ENCODE measurements around the gene FAM120B.

GRCh38 chr6:170266061-170266825 lies 40.3 kb upstream of the FAM120B start:
- no peak for TF ChIP-seq CTCF (IDR thresholded peaks at IDR 0.05; ENCODE audit: low read depth, low read length, poor library complexity, severe bottlenecking)
- TF ChIP-seq EZH2phosphoT487 (IDR thresholded peaks at IDR 0.05; ENCODE audit: borderline replicate concordance, low read length): no peak
